ENCODE measurements around the gene GZMA. TPM values are rescaled to one million over a fixed set of nuclear protein-coding genes. Genes with fewer than 3 reads are reported as not detected.
"Not testable (repeated sequence)": the region's sequence is repeated elsewhere in the genome, so short reads cannot be mapped to it uniquely, and the experiment has no call there.

Gene GZMA
- total and polyA plus RNA-seq, 2 experiments from 2014 or later = not detected

GRCh38 chr5:55105976-55106375, 3.5 kb downstream of the GZMA start:
- H3K27ac Mint-ChIP-seq; H3K4me3 Mint-ChIP-seq; H2AFZ ChIP-seq; DNase-seq (ENCODE audit: low spot score); ATAC-seq; H3K36me3 ChIP-seq (ENCODE audit: insufficient read depth); H3K9me2 ChIP-seq (ENCODE audit: insufficient read depth); H4K20me1 ChIP-seq (replicated peaks; ENCODE audit: insufficient read depth); H3K27me3 Mint-ChIP-seq (ENCODE audit: insufficient read depth, low read depth, poor library complexity); H3K27ac ChIP-seq (ENCODE audit: low read depth); H3K9me3 Mint-ChIP-seq; H3K27me3 ChIP-seq (ENCODE audit: insufficient read depth); H3K4me3 ChIP-seq; H3K36me3 Mint-ChIP-seq (ENCODE audit: low read depth); H3K4me2 ChIP-seq; H3K79me2 ChIP-seq (replicated peaks; ENCODE audit: insufficient read depth); H3F3A ChIP-seq (replicated peaks; ENCODE audit: low read depth): not testable (repeated sequence)
- peaks cover 13% of the 10 kb centered on the region for H3K4me1 Mint-ChIP-seq
- peaks cover 15% of the 10 kb centered on the region for H3K4me1 ChIP-seq (ENCODE audit: insufficient read depth)

DNA sequence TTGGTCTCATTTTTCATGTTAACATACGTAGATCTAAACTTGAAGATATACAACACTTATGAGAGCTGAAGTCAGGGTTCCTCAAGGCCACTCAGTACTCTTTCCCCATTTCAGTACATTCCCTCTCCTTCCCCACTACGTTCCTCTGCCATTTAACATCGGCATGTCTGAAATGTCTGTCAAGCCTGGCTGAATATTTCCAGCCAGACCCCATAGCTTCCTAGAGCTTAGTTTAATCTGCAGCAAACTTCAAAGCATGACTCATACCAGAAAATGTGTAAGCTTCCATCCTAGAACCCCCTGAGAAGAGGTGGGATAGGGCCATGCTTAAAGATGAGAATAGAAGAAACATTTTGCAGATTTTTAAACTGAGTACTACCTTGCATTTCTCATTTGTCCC, 6.2 kb downstream of the GZMA start:
- no peaks in the 10 kb centered on the region for H3K36me3 ChIP-seq (ENCODE audit: insufficient read depth)
- H4K20me1 ChIP-seq (replicated peaks; ENCODE audit: insufficient read depth) = no peaks in the 10 kb centered on the region
- H3K4me3 ChIP-seq = no peak overlapping the region
- H3K4me1 ChIP-seq (ENCODE audit: insufficient read depth) = peaks cover 15% of the 10 kb centered on the region
- Mint-ChIP-seq H3K27ac (no peak overlapping the region), H3K36me3 (ENCODE audit: low read depth) (no peaks in the 10 kb centered on the region), H3K4me3 (no peak overlapping the region), H3K4me1 (peaks cover 13% of the 10 kb centered on the region), H3K27me3 (ENCODE audit: insufficient read depth, low read depth, poor library complexity) (peaks cover 3% of the 10 kb centered on the region), H3K9me3 (no peaks in the 10 kb centered on the region)
- peak overlapping the region; percentile 43 for H2AFZ ChIP-seq
- ATAC-seq (no peak), DNase-seq (ENCODE audit: low spot score) (no peak)
- H3K4me2 ChIP-seq = no peak overlapping the region
- no peaks in the 10 kb centered on the region for H3F3A ChIP-seq (replicated peaks; ENCODE audit: low read depth)
- H3K27ac ChIP-seq (ENCODE audit: low read depth) = no peak overlapping the region
- no peaks in the 10 kb centered on the region for H3K27me3 ChIP-seq (ENCODE audit: insufficient read depth)
- no peaks in the 10 kb centered on the region for H3K79me2 ChIP-seq (replicated peaks; ENCODE audit: insufficient read depth)
- 0 out of 2 replicates have a peak, but pooled peaks cover 2% of the 10 kb centered on the region for H3K9me2 ChIP-seq (ENCODE audit: insufficient read depth)
- no peak for TF ChIP-seq ZNF114 (CRISPR knock-in tag; IDR thresholded peaks at IDR 0.05)
- no peak for TF ChIP-seq ZNF331 (CRISPR knock-in tag; IDR thresholded peaks at IDR 0.05; ENCODE audit: low read depth)
- no peak for TF ChIP-seq EZH2phosphoT487 (IDR thresholded peaks at IDR 0.05; ENCODE audit: unreplicated experiment)
- no peak for TF ChIP-seq NANOG (IDR thresholded peaks at IDR 0.05; ENCODE audit: borderline replicate concordance)
- TF ChIP-seq, protein P1, sequence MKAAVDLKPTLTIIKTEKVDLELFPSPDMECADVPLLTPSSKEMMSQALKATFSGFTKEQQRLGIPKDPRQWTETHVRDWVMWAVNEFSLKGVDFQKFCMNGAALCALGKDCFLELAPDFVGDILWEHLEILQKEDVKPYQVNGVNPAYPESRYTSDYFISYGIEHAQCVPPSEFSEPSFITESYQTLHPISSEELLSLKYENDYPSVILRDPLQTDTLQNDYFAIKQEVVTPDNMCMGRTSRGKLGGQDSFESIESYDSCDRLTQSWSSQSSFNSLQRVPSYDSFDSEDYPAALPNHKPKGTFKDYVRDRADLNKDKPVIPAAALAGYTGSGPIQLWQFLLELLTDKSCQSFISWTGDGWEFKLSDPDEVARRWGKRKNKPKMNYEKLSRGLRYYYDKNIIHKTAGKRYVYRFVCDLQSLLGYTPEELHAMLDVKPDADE (IDR thresholded peaks at IDR 0.05) = no peak
- TF ChIP-seq POLR2AphosphoS5 (IDR thresholded peaks at IDR 0.05; ENCODE audit: low read depth) = no peak
- TF ChIP-seq CTCF (conservative IDR thresholded peaks at IDR 0.05; ENCODE audit: low read depth in 2 of 2) = no peak
- TF ChIP-seq JUNB (IDR thresholded peaks at IDR 0.05; ENCODE audit: unreplicated experiment) = no peak
- TF ChIP-seq CREB1 (CRISPR knock-in tag; IDR thresholded peaks at IDR 0.05; ENCODE audit: low read depth) = no peak
- TF ChIP-seq, protein P2, sequence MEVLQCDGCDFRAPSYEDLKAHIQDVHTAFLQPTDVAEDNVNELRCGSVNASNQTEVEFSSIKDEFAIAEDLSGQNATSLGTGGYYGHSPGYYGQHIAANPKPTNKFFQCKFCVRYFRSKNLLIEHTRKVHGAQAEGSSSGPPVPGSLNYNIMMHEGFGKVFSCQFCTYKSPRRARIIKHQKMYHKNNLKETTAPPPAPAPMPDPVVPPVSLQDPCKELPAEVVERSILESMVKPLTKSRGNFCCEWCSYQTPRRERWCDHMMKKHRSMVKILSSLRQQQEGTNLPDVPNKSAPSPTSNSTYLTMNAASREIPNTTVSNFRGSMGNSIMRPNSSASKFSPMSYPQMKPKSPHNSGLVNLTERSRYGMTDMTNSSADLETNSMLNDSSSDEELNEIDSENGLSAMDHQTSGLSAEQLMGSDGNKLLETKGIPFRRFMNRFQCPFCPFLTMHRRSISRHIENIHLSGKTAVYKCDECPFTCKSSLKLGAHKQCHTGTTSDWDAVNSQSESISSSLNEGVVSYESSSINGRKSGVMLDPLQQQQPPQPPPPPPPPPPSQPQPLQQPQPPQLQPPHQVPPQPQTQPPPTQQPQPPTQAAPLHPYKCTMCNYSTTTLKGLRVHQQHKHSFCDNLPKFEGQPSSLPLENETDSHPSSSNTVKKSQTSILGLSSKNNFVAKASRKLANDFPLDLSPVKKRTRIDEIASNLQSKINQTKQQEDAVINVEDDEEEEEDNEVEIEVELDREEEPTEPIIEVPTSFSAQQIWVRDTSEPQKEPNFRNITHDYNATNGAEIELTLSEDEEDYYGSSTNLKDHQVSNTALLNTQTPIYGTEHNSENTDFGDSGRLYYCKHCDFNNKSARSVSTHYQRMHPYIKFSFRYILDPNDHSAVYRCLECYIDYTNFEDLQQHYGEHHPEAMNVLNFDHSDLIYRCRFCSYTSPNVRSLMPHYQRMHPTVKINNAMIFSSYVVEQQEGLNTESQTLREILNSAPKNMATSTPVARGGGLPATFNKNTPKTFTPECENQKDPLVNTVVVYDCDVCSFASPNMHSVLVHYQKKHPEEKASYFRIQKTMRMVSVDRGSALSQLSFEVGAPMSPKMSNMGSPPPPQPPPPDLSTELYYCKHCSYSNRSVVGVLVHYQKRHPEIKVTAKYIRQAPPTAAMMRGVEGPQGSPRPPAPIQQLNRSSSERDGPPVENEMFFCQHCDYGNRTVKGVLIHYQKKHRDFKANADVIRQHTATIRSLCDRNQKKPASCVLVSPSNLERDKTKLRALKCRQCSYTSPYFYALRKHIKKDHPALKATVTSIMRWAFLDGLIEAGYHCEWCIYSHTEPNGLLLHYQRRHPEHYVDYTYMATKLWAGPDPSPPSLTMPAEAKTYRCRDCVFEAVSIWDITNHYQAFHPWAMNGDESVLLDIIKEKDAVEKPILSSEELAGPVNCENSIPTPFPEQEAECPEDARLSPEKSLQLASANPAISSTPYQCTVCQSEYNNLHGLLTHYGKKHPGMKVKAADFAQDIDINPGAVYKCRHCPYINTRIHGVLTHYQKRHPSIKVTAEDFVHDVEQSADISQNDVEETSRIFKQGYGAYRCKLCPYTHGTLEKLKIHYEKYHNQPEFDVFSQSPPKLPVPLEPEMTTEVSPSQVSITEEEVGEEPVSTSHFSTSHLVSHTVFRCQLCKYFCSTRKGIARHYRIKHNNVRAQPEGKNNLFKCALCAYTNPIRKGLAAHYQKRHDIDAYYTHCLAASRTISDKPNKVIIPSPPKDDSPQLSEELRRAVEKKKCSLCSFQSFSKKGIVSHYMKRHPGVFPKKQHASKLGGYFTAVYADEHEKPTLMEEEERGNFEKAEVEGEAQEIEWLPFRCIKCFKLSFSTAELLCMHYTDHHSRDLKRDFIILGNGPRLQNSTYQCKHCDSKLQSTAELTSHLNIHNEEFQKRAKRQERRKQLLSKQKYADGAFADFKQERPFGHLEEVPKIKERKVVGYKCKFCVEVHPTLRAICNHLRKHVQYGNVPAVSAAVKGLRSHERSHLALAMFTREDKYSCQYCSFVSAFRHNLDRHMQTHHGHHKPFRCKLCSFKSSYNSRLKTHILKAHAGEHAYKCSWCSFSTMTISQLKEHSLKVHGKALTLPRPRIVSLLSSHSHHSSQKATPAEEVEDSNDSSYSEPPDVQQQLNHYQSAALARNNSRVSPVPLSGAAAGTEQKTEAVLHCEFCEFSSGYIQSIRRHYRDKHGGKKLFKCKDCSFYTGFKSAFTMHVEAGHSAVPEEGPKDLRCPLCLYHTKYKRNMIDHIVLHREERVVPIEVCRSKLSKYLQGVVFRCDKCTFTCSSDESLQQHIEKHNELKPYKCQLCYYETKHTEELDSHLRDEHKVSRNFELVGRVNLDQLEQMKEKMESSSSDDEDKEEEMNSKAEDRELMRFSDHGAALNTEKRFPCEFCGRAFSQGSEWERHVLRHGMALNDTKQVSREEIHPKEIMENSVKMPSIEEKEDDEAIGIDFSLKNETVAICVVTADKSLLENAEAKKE (CRISPR knock-in tag; IDR thresholded peaks at IDR 0.05) = no peak
